IMR-90 (cell line): ENCODE data around the gene NAGPA.

Experiments used
- FOS ChIP-seq: fragments of 150-350 bp; IDR thresholded peaks from 2 replicates; pipeline ENCODE4 v1.6.1; 2016; ENCODE audit warnings: low read depth, low read length
- MAFK ChIP-seq: IDR thresholded peaks from 2 replicates; pipeline ENCODE4 v1.6.1; 2012; ENCODE audit warnings: low read depth, low read length, improper control_type of control experiment
- MXI1 ChIP-seq: IDR thresholded peaks from 2 replicates; pipeline ENCODE4 v1.6.1; 2012; ENCODE audit warnings: low read depth, mild to moderate bottlenecking, low read length, moderate library complexity, borderline replicate concordance
- POLR2A ChIP-seq: IDR thresholded peaks from 2 replicates; pipeline ENCODE4 v1.6.1; 2012; ENCODE audit warnings: mild to moderate bottlenecking, low read depth, low read length
- RCOR1 ChIP-seq: IDR thresholded peaks from 2 replicates; pipeline ENCODE4 v1.6.1; 2012; ENCODE audit warnings: mild to moderate bottlenecking, low read length, improper control_type of control experiment; ENCODE audit not compliant: insufficient replicate concordance
- TF ChIP-seq, protein P1 (sequence below): conservative IDR thresholded peaks from 2 replicates; pipeline ENCODE4 v1.5.1; 2012; ENCODE audit warnings: mild to moderate bottlenecking, low read depth, low read length, improper control_type of control experiment
- TF ChIP-seq, protein P2 (sequence below): fragments of 150-350 bp; IDR thresholded peaks from 2 replicates; pipeline ENCODE4 v1.6.1; 2017; ENCODE audit warnings: mild to moderate bottlenecking, antibody characterized with exemption, low read length, low read depth

GRCh38 chr16:5064915-5065314 lies 31.2 kb upstream of the NAGPA start:
- no peak for TF ChIP-seq MXI1
- TF ChIP-seq, protein P1, sequence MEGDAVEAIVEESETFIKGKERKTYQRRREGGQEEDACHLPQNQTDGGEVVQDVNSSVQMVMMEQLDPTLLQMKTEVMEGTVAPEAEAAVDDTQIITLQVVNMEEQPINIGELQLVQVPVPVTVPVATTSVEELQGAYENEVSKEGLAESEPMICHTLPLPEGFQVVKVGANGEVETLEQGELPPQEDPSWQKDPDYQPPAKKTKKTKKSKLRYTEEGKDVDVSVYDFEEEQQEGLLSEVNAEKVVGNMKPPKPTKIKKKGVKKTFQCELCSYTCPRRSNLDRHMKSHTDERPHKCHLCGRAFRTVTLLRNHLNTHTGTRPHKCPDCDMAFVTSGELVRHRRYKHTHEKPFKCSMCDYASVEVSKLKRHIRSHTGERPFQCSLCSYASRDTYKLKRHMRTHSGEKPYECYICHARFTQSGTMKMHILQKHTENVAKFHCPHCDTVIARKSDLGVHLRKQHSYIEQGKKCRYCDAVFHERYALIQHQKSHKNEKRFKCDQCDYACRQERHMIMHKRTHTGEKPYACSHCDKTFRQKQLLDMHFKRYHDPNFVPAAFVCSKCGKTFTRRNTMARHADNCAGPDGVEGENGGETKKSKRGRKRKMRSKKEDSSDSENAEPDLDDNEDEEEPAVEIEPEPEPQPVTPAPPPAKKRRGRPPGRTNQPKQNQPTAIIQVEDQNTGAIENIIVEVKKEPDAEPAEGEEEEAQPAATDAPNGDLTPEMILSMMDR, result no peak
- no peak for TF ChIP-seq POLR2A
- TF ChIP-seq MAFK, result no peak
- no peak for TF ChIP-seq FOS
- TF ChIP-seq, protein P2, sequence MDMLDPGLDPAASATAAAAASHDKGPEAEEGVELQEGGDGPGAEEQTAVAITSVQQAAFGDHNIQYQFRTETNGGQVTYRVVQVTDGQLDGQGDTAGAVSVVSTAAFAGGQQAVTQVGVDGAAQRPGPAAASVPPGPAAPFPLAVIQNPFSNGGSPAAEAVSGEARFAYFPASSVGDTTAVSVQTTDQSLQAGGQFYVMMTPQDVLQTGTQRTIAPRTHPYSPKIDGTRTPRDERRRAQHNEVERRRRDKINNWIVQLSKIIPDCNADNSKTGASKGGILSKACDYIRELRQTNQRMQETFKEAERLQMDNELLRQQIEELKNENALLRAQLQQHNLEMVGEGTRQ, result no peak
- no peak for TF ChIP-seq RCOR1
